HepG2 (cell line): Measurements from ENCODE around the gene ZNF71. TPM values are rescaled to one million over a fixed set of nuclear protein-coding genes. Genes with fewer than 3 reads are reported as not detected.

Source experiments
- FOXK2 ChIP-seq: fragments of 450-650 bp; IDR thresholded peaks from 2 replicates; pipeline ENCODE4 v1.6.1; 2016
- PAX8 ChIP-seq: sonication (generic); formaldehyde crosslinking; IDR thresholded peaks from 2 replicates; pipeline ENCODE4 v1.8.0; 2022; ENCODE audit warnings: mild to moderate bottlenecking, missing genetic modification reagents, borderline replicate concordance
- RARA ChIP-seq: IDR thresholded peaks from 2 replicates; pipeline ENCODE4 v1.6.1; 2016; ENCODE audit warnings: missing genetic modification reagents, missing compliant biosample characterization
- SKI ChIP-seq: fragments of 450-650 bp; IDR thresholded peaks from one replicate; pipeline ENCODE4 v1.6.1; 2018; ENCODE audit warnings: mild to moderate bottlenecking; ENCODE audit not compliant: partially characterized antibody
- ZNF501 ChIP-seq: sonication (generic); formaldehyde crosslinking; IDR thresholded peaks from 2 replicates; pipeline ENCODE4 v1.5.1; 2020; ENCODE audit warnings: mild to moderate bottlenecking, moderate library complexity, missing genetic modification reagents
- polyA plus RNA-seq, 8 experiments: library from polyadenylated mRNA; depleted of rRNA in 3 of 8; stranded (reverse) in 7 of 8; unstranded in 1 of 8; fragments of >200 nt; fragmentation: Illumina TruSeq in 4 of 8; extraction: Trizol in 4 of 8; gene quantifications; 2 replicates each; pipeline versions ENCODE4 v1.2.1 to v1.2.3, GENCODE V29; 2011 to 2016; ENCODE audit warnings: low read depth in 4 of 8, missing spikeins in 1 of 8, mixed read lengths in 1 of 8; ENCODE audit not compliant: insufficient read depth in 1 of 8
- total RNA-seq, 5 experiments: library from RNA; depleted of rRNA; stranded (reverse); fragments of >200 nt; fragmentation: Illumina TruSeq; extraction: Trizol; gene quantifications; 2 replicates each; pipeline ENCODE4 v1.2.3, GENCODE V29; 2016; ENCODE audit warnings: low read depth in 1 of 5
- TF ChIP-seq, protein P1 (sequence below): sonication (generic); formaldehyde crosslinking; IDR thresholded peaks from 2 replicates; pipeline ENCODE4 v1.4.0; 2020; ENCODE audit warnings: mild to moderate bottlenecking, missing genetic modification reagents
- TF ChIP-seq, protein P2 (sequence below): sonication (generic); formaldehyde crosslinking; IDR thresholded peaks from 2 replicates; pipeline ENCODE4 v1.5.0; 2020; ENCODE audit warnings: missing genetic modification reagents, mild to moderate bottlenecking, borderline replicate concordance
- TF ChIP-seq, protein P3 (sequence below): sonication (generic); formaldehyde crosslinking; IDR thresholded peaks from 2 replicates; pipeline ENCODE4 v1.4.0; 2020; ENCODE audit warnings: missing genetic modification reagents
- TF ChIP-seq, protein P4 (sequence below): sonication (generic); formaldehyde crosslinking; conservative IDR thresholded peaks from 2 replicates; pipeline ENCODE4 v1.8.0; 2022; ENCODE audit warnings: missing genetic modification reagents
- TF ChIP-seq, protein P5 (sequence below): sonication (generic); formaldehyde crosslinking; IDR thresholded peaks from 2 replicates; pipeline ENCODE4 v1.4.0; 2020; ENCODE audit warnings: low read depth, missing genetic modification reagents
- TF ChIP-seq, protein P6 (sequence below): sonication (generic); formaldehyde crosslinking; IDR thresholded peaks from 2 replicates; pipeline ENCODE4 v1.5.0; 2020; ENCODE audit warnings: missing genetic modification reagents
- TF ChIP-seq, protein P7 (sequence below): IDR thresholded peaks from 2 replicates; pipeline ENCODE4 v1.6.1; 2012; ENCODE audit warnings: low read depth, low read length, improper control_type of control experiment
- TF ChIP-seq, protein P8 (sequence below): sonication (generic); formaldehyde crosslinking; IDR thresholded peaks from 2 replicates; pipeline ENCODE4 v1.4.0; 2020; ENCODE audit warnings: mild to moderate bottlenecking, missing genetic modification reagents

The ZNF71 gene
- total and polyA plus RNA-seq, 2 of the 13 experiments (the other 11 are each of a cell fraction or from before 2014, with no cell fraction given): 2.2 to 4.4 TPM

DNA sequence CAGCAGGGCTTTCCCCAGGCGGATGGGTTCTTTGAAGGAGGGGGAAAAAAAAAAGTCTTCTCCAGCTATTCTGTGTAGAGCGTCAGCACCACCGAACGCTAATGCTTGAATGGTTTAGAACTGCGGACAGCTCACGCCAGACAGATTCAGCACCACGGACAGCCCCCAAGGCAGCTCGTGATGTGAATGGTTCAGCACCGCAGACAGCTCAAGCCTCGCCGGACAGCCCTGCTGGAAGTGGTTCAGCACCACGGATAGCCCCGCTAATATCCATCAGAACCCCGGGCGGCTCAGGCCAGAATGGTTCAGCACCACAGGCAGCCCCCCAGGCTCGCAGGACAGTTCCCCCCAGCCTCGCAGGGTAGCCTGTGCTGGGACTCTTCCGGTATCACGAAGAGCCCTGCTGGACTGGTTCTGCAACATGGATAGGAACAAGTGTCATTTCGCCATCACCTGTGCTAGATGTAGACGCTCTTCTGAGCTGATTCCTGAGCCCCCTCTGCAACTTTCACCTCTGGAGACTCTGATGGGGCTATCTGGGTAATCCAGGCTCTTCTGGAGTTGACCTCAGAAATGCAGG, 43.0 kb downstream of the ZNF71 start (continued):
- TF ChIP-seq, protein P1, sequence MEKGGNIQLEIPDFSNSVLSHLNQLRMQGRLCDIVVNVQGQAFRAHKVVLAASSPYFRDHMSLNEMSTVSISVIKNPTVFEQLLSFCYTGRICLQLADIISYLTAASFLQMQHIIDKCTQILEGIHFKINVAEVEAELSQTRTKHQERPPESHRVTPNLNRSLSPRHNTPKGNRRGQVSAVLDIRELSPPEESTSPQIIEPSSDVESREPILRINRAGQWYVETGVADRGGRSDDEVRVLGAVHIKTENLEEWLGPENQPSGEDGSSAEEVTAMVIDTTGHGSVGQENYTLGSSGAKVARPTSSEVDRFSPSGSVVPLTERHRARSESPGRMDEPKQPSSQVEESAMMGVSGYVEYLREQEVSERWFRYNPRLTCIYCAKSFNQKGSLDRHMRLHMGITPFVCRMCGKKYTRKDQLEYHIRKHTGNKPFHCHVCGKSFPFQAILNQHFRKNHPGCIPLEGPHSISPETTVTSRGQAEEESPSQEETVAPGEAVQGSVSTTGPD (CRISPR knock-in tag): peak; percentile 96
- TF ChIP-seq, protein P2, sequence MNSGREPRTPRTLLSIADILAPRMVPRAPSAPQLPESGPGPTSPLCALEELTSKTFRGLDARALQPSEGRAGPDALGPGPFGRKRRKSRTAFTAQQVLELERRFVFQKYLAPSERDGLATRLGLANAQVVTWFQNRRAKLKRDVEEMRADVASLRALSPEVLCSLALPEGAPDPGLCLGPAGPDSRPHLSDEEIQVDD: peak; percentile 99; the same call in 1 of the 2 replicates
- TF ChIP-seq, protein P3, sequence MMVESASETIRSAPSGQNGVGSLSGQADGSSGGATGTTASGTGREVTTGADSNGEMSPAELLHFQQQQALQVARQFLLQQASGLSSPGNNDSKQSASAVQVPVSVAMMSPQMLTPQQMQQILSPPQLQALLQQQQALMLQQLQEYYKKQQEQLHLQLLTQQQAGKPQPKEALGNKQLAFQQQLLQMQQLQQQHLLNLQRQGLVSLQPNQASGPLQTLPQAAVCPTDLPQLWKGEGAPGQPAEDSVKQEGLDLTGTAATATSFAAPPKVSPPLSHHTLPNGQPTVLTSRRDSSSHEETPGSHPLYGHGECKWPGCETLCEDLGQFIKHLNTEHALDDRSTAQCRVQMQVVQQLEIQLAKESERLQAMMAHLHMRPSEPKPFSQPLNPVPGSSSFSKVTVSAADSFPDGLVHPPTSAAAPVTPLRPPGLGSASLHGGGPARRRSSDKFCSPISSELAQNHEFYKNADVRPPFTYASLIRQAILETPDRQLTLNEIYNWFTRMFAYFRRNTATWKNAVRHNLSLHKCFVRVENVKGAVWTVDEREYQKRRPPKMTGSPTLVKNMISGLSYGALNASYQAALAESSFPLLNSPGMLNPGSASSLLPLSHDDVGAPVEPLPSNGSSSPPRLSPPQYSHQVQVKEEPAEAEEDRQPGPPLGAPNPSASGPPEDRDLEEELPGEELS: peak; percentile 87
- TF ChIP-seq ZNF501 (CRISPR knock-in tag) (peak; percentile 99), FOXK2 (no peak), PAX8 (CRISPR knock-in tag) (peak; percentile 99; the same call in 1 of the 2 replicates), SKI (no peak), RARA (CRISPR knock-in tag) (peak; percentile 95)
- TF ChIP-seq, protein P4, sequence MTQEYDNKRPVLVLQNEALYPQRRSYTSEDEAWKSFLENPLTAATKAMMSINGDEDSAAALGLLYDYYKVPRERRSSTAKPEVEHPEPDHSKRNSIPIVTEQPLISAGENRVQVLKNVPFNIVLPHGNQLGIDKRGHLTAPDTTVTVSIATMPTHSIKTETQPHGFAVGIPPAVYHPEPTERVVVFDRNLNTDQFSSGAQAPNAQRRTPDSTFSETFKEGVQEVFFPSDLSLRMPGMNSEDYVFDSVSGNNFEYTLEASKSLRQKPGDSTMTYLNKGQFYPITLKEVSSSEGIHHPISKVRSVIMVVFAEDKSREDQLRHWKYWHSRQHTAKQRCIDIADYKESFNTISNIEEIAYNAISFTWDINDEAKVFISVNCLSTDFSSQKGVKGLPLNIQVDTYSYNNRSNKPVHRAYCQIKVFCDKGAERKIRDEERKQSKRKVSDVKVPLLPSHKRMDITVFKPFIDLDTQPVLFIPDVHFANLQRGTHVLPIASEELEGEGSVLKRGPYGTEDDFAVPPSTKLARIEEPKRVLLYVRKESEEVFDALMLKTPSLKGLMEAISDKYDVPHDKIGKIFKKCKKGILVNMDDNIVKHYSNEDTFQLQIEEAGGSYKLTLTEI: peak; percentile 65; the same call in 1 of the 2 replicates
- TF ChIP-seq, protein P5, sequence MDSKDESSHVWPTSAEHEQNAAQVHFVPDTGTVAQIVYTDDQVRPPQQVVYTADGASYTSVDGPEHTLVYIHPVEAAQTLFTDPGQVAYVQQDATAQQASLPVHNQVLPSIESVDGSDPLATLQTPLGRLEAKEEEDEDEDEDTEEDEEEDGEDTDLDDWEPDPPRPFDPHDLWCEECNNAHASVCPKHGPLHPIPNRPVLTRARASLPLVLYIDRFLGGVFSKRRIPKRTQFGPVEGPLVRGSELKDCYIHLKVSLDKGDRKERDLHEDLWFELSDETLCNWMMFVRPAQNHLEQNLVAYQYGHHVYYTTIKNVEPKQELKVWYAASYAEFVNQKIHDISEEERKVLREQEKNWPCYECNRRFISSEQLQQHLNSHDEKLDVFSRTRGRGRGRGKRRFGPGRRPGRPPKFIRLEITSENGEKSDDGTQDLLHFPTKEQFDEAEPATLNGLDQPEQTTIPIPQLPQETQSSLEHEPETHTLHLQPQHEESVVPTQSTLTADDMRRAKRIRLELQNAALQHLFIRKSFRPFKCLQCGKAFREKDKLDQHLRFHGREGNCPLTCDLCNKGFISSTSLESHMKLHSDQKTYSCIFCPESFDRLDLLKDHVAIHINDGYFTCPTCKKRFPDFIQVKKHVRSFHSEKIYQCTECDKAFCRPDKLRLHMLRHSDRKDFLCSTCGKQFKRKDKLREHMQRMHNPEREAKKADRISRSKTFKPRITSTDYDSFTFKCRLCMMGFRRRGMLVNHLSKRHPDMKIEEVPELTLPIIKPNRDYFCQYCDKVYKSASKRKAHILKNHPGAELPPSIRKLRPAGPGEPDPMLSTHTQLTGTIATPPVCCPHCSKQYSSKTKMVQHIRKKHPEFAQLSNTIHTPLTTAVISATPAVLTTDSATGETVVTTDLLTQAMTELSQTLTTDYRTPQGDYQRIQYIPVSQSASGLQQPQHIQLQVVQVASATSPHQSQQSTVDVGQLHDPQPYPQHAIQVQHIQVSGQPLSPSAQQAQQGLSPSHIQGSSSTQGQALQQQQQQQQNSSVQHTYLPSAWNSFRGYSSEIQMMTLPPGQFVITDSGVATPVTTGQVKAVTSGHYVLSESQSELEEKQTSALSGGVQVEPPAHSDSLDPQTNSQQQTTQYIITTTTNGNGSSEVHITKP (CRISPR knock-in tag): peak; percentile 95
- TF ChIP-seq, protein P6, sequence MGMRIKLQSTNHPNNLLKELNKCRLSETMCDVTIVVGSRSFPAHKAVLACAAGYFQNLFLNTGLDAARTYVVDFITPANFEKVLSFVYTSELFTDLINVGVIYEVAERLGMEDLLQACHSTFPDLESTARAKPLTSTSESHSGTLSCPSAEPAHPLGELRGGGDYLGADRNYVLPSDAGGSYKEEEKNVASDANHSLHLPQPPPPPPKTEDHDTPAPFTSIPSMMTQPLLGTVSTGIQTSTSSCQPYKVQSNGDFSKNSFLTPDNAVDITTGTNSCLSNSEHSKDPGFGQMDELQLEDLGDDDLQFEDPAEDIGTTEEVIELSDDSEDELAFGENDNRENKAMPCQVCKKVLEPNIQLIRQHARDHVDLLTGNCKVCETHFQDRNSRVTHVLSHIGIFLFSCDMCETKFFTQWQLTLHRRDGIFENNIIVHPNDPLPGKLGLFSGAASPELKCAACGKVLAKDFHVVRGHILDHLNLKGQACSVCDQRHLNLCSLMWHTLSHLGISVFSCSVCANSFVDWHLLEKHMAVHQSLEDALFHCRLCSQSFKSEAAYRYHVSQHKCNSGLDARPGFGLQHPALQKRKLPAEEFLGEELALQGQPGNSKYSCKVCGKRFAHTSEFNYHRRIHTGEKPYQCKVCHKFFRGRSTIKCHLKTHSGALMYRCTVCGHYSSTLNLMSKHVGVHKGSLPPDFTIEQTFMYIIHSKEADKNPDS (CRISPR knock-in tag): peak; percentile 97
- TF ChIP-seq, protein P7, sequence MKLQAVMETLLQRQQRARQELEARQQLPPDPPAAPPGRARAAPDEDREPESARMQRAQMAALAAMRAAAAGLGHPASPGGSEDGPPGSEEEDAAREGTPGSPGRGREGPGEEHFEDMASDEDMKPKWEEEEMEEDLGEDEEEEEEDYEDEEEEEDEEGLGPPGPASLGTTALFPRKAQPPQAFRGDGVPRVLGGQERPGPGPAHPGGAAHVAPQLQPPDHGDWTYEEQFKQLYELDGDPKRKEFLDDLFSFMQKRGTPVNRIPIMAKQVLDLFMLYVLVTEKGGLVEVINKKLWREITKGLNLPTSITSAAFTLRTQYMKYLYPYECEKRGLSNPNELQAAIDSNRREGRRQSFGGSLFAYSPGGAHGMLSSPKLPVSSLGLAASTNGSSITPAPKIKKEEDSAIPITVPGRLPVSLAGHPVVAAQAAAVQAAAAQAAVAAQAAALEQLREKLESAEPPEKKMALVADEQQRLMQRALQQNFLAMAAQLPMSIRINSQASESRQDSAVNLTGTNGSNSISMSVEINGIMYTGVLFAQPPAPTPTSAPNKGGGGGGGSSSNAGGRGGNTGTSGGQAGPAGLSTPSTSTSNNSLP: no peak
- TF ChIP-seq, protein P8, sequence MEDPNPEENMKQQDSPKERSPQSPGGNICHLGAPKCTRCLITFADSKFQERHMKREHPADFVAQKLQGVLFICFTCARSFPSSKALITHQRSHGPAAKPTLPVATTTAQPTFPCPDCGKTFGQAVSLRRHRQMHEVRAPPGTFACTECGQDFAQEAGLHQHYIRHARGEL (CRISPR knock-in tag): peak; percentile 91; the same call in 1 of the 2 replicates
